Epidermal melanocyte (primary cell): ENCODE measurements around the gene DHRS2.
"Not testable (repeated sequence)": the region's sequence is repeated elsewhere in the genome, so short reads cannot be mapped to it uniquely, and the experiment has no call there.

ENCODE experiments used
- DNase-seq: peaks from one replicate; pipeline ENCODE4 v3.0.0; 2011; ENCODE audit warnings: low spot score; ENCODE audit not compliant: insufficient read length

Gene DHRS2, protein sequence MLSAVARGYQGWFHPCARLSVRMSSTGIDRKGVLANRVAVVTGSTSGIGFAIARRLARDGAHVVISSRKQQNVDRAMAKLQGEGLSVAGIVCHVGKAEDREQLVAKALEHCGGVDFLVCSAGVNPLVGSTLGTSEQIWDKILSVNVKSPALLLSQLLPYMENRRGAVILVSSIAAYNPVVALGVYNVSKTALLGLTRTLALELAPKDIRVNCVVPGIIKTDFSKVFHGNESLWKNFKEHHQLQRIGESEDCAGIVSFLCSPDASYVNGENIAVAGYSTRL

GRCh38 chr14:23636317-23637211 is at the start of gene DHRS2:
Gene DHRS2 (plus strand): TSS chr14:23636364. CDS start chr14:23638865, 2,501 bp downstream.
- no peak for DNase-seq

DNA sequence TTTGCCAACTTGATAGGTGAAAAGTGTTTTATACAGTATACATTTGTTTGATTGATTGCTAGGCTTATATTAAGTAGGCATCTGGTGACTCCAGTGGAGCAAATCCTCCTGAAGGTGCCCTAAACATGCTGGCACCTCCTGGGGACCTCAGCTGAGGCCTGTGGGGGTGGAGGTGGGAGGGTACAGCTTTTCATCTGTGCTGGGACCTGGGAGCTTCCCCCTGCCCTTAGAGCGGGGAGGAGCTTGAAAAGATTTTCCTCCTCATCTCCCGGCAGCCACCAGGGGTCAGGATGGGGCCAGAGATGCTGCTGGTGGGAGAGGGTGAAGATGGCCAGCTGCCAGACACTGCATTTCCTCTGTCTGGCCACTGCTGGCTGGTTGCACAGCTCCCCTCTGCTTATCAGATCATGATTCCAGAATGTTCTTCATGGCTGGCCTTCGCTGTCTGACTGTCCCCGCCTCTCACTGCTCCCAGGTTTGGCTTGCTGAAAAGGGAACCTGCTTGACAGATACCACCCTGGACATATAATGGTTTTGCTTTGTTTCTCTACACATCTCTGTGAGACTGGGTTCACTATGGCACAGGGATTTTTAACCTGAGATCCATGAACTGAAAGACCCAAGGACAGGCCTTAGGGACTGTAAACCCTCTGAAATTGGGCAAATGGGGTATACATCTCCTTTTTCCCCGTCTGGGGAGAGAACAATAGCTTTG is 47.1 kb upstream of the DHRS2 start:
- DNase-seq = peak; percentile 97

DNA sequence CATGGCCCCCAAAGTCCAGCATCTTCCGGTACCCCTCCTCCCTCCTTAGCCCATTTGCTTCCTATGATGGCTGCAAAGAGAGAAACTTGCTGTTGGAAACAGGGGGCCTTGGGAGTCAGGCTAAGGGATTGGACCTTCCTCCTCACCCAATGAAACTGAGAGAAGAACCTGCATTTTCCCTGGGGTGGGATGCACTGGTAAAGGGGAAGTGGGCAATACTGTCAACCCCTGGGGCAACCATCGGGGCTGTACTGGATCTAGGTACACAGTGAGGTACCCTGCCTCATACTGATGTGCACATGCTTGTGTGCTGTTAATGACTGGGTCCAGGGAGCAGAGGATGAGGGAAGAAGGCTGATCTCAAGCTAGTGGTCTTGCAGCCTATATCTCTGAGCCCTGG is 46.6 kb upstream of the DHRS2 start:
- DNase-seq = no peak

DNA sequence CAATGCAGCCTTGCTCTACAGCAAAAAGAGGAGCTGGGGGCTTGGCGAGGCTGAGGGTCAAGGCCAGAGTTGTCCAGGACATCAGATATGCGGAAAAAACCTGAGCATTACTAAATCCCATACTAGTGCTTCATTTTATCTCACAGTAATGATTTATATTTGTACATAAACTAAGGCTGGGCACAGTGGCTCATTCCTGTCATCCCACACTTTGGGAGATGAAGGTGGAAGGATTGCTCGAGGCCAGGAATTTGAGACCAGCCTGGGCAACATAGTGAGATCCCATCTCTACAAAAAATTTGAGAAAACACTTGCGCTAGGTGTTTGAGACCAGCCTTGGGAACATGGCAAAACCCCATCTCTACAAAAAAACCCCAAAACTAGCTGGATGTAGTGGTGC is 46.0 kb upstream of the DHRS2 start:
- no peak for DNase-seq

GRCh38 chr14:23594191-23594590 is 42.0 kb upstream of the DHRS2 start:
- DNase-seq = not testable (repeated sequence)

DNA sequence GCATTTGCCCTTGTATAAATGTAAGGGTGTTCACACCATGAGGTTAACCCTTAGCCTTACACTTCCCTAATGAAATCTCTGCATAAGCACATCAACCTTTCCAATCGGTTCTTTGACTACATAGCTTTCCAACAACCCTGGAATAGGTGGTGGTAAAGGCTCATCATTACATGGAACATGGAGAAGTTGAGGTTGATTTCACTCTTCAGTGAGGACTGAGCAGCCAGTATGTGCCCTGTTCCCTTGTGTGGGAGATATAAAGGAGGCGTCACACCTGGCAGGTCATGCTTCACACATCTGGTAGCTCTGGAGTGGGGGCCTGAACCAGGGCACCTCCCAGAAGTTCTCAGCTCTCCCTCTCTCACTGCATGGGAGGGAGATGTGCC is 35.8 kb upstream of the DHRS2 start:
- no peak for DNase-seq

DNA sequence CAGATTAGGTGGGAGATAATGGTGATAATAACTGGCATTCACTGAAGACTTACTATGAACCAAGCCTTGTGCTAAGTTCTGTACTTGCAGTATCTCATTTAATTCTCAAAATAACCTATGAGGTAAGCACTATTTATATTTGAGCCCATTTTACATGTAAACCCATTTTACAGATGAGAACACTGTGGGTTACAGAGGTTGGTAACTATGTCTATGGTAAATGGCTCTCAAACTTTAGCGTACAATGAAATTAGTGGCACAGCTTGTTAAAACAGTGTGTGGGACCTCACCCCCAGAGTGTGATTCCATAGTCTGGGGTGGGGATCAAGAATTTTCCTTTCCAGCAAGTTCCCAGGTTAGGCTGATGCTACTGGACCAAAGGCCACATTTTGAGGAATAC is 35.4 kb upstream of the DHRS2 start:
- no peak for DNase-seq

- no peak for DNase-seq
These were observed 34.7 kb upstream of the DHRS2 start for GRCh38 chr14:23601424-23601823.

GRCh38 chr14:23601845-23602180 is 34.4 kb upstream of the DHRS2 start:
- no peak for DNase-seq

- DNase-seq = no peak
These were observed 33.7 kb upstream of the DHRS2 start for GRCh38 chr14:23602181-23603095.

DNA sequence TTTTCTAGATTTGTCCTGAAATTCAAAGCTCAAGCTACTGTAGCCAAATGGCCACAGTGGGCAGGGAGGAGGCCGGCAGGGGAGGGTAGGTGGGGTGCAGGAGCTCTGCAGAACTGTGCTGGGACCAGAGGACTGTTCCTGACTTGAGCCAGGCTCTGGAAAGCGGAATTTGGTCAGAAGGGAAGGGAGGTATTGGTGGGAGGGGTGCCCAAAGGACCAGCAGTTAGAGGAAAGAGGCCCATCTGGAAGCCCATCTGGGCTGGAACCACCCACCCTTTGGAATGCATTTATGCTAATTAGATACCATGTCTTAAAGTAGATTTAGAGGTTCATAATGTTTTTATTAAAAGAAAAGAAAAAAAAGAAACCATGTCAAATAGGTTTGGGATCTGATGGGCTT is 33.1 kb upstream of the DHRS2 start:
- DNase-seq = no peak

- no peak for DNase-seq
These were observed 32.0 kb upstream of the DHRS2 start for GRCh38 chr14:23604148-23604547.

DNA sequence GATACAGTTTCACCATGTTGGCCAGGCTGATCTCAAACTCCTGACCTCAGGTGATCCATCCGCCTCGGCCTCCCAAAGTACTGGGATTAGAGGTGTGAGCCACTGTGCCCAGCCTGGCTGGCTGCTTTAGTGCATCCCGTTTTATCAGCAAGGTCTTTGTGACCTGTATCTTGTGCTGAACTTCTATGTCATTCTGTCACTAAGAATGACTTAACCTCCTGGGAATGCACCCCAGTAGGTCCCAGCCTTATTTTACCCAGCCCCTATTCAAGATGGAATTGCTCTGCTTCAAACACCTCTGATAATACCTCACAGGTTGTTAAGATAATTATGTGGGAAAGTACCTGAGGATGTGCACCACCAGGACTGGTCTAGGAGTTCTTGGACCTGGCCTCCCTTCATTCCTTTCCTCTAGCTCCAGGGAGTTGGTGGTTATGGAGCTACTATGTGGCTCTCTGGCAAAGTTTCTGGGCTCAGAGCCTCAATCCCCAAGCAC is 31.4 kb upstream of the DHRS2 start:
- DNase-seq = no peak

DNA sequence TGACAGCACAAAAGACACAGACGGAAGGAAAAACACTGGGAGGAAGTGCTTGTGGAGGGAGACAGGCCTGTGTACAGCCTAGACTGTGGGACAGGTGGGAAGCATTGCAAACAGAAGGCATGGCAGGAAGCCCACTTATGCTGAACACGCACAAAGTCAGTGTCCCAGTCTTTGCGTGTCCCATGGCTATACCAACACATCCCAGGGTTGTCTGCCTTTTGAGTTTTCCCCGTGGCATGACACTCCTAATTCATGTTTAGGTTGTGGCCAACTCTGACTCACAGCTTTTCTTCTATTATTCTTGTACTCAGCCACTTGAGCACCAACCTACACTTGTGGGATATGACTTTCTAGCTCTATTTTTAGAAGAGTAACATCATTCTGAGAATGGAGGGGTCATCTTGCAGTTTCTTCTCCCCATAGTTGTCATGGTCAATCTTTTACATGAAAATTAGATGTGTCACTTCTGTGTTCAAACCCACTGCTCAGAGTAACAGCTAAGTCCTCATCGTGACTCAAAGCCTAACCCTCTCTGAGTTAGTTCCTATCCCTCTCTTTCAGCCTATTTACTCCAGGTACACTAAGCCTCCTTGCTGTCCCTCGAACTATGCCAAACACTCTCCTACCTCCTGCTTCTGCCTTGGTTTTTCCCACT is 30.1 kb upstream of the DHRS2 start:
- no peak for DNase-seq

DNA sequence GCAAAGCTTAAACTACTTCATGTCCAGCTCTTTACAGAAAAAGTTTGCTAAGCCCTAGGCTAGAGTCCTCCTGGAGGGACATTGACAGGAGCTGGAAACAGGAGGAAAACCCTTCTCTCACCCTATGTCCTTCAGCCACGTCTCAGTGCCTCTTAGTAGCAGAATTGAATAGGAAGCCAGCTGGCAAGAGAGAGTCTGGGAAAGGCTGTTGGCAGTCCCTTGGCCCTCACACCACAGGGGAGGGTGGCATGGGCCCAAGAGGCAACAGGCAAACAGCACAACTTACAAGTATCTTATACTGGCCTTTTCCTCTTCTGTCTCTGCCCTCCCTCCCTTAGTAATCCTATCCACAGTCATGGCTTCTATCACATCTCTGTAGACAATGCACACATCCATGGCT is 27.7 kb upstream of the DHRS2 start:
- no peak for DNase-seq

DNA sequence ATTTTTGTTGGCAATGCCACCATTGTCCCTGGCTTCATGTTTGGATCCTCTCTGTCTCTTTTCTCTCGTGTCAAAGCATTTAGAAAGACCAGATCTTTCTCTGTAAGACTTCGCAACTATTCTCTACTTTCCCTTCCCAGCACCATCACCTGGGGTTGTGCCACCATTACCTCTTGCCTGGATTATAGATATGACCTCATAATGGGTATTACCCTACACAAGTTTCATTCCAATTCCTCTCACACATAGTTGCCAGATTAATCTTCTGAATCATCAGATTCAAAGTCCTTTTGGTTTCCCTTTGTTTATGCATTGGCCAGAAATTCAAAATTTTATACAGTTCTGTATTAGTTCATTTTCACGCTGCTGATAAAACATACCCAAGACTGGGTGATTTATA is 27.2 kb upstream of the DHRS2 start:
- no peak for DNase-seq

GRCh38 chr14:23609411-23610089 is 26.6 kb upstream of the DHRS2 start:
- DNase-seq = not testable (repeated sequence)

DNA sequence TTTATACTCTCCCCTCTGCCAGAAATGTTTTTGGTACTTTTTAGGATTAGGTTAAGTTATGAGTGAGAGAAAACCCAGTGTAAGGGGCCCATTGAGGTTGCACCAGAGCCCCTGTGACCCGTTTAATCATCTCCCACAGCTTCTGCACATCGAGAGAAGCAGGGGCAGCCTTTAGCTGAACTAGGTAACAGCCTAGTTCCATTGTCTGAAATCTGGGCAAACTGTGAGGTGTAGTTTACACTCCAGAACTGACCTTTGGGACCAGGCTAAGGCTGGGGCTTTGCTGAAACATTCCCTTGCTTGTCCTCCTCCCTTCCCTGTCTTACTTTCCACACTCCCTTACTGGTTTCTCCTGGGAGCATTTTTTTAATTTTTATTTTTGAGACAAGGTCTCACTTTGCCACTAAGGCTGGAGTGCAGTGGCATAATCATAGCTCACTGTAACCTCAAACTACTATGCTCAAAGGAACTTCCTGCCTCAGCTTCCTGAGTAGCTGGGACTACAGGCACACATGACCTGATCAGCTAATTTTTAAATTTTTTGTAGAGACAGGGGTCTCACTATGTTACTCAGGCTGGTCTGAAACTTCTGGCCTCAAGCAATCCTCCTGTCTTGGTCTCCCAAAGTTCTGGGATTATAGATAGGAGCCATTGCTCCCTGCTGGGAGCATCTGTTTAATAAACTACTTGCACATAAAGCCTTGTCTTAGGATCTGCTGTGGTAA is 25.9 kb upstream of the DHRS2 start:
- no peak for DNase-seq

DNA sequence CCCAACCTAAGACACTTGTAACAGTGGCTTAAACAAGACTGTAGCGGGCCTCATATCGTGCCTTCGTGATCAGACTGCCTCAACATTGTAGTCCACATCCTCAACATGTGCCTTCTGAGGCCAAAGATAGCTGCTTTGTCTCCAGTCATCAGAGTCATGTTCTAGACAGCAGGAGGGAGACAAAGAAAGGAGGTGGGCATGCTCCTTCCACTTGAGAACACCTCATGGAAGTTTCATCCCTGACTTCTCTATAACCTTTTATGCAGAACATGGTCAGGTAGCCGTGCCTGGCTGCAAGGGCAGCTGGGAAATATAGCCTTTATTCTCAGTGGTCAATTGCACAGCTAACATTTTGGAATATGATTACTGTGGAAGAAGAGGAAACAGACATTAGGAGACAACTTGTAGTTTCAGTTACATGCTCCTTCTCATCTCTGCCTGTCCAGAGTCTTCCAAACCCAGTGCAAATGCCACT is 25.3 kb upstream of the DHRS2 start:
- no peak for DNase-seq
